Activated CD8-positive, alpha-beta memory T cell treated with anti-CD3 and anti-CD28 coated beads for 24 hours (primary cell): ENCODE measurements around the gene FGGY.

Experiments
- DNase-seq: peaks from one replicate; pipeline ENCODE4 v3.0.0-alpha.2; 2020

The FGGY gene

GRCh38 chr1:59391212-59392179 lies 94.6 kb downstream of the FGGY start:
- no peak for DNase-seq

GRCh38 chr1:59393211-59394180 lies 96.6 kb downstream of the FGGY start:
- no peak for DNase-seq

- DNase-seq: no peak
These were observed 98.0 kb downstream of the FGGY start for GRCh38 chr1:59394706-59395425.

- no peak for DNase-seq
These were observed 99.5 kb downstream of the FGGY start for GRCh38 chr1:59396387-59396786.

GRCh38 chr1:59397139-59397858 lies 100.4 kb downstream of the FGGY start:
- DNase-seq: no peak

- DNase-seq: no peak
These were observed 102.7 kb downstream of the FGGY start for GRCh38 chr1:59399642-59400041.

GRCh38 chr1:59401581-59401980 lies 104.7 kb downstream of the FGGY start:
- DNase-seq: no peak

GRCh38 chr1:59404796-59405195 lies 107.9 kb downstream of the FGGY start:
- DNase-seq: no peak

- no peak for DNase-seq
These were observed 109.7 kb downstream of the FGGY start for GRCh38 chr1:59406437-59407164.

GRCh38 chr1:59408608-59409240 lies 111.8 kb downstream of the FGGY start:
- DNase-seq: no peak

- DNase-seq: no peak
These were observed 112.7 kb downstream of the FGGY start for GRCh38 chr1:59409549-59409948.

- no peak for DNase-seq
These were observed 113.1 kb downstream of the FGGY start for GRCh38 chr1:59409986-59410385.

- DNase-seq: no peak
These were observed 113.6 kb downstream of the FGGY start for GRCh38 chr1:59410457-59410856.

- no peak for DNase-seq
These were observed 114.3 kb downstream of the FGGY start for GRCh38 chr1:59411147-59411546.

GRCh38 chr1:59412718-59413326 lies 115.9 kb downstream of the FGGY start:
- no peak for DNase-seq

GRCh38 chr1:59413327-59413720 lies 116.4 kb downstream of the FGGY start:
- no peak for DNase-seq

GRCh38 chr1:59414406-59415133 lies 117.7 kb downstream of the FGGY start:
- DNase-seq: no peak

- no peak for DNase-seq
These were observed 118.5 kb downstream of the FGGY start for GRCh38 chr1:59415286-59415850.

- DNase-seq: no peak
These were observed 119.0 kb downstream of the FGGY start for GRCh38 chr1:59415881-59416280.
